ENCODE data around the gene MC3R. TPM values are rescaled to one million over a fixed set of nuclear protein-coding genes. Genes with fewer than 3 reads are reported as not detected.

The MC3R gene
- polyA plus RNA-seq, 1 donor from 2014 or later = not detected

- TF ChIP-seq SMC3 (conservative IDR thresholded peaks at IDR 0.05; ENCODE audit: poor library complexity) (no peak), EP300 (conservative IDR thresholded peaks at IDR 0.05; ENCODE audit: poor library complexity, severe bottlenecking) (no peak), RAD21 (conservative IDR thresholded peaks at IDR 0.05) (no peak), EZH2 (IDR thresholded peaks at IDR 0.05; ENCODE audit: borderline replicate concordance, insufficient read depth, low read length, poor library complexity, severe bottlenecking) (no peak), CTCF (IDR thresholded peaks at IDR 0.05; ENCODE audit: poor library complexity, severe bottlenecking) (no peak), TAF1 (IDR thresholded peaks at IDR 0.05; ENCODE audit: low read depth) (no peak), POLR2AphosphoS5 (IDR thresholded peaks at IDR 0.05) (no peak), MXI1 (conservative IDR thresholded peaks at IDR 0.05; ENCODE audit: poor library complexity, severe bottlenecking) (no peak)
- TF ChIP-seq, protein P1, sequence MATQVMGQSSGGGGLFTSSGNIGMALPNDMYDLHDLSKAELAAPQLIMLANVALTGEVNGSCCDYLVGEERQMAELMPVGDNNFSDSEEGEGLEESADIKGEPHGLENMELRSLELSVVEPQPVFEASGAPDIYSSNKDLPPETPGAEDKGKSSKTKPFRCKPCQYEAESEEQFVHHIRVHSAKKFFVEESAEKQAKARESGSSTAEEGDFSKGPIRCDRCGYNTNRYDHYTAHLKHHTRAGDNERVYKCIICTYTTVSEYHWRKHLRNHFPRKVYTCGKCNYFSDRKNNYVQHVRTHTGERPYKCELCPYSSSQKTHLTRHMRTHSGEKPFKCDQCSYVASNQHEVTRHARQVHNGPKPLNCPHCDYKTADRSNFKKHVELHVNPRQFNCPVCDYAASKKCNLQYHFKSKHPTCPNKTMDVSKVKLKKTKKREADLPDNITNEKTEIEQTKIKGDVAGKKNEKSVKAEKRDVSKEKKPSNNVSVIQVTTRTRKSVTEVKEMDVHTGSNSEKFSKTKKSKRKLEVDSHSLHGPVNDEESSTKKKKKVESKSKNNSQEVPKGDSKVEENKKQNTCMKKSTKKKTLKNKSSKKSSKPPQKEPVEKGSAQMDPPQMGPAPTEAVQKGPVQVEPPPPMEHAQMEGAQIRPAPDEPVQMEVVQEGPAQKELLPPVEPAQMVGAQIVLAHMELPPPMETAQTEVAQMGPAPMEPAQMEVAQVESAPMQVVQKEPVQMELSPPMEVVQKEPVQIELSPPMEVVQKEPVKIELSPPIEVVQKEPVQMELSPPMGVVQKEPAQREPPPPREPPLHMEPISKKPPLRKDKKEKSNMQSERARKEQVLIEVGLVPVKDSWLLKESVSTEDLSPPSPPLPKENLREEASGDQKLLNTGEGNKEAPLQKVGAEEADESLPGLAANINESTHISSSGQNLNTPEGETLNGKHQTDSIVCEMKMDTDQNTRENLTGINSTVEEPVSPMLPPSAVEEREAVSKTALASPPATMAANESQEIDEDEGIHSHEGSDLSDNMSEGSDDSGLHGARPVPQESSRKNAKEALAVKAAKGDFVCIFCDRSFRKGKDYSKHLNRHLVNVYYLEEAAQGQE (IDR thresholded peaks at IDR 0.05; ENCODE audit: borderline replicate concordance) = no peak
- Histone ChIP-seq H3K4me2 (ENCODE audit: low read length) (no peak overlapping the region), H3F3A (ENCODE audit: insufficient read depth, low read length, poor library complexity, severe bottlenecking) (no peaks in the 10 kb centered on the region), H2AFZ (ENCODE audit: low read depth, low read length) (no peak overlapping the region), H3K36me3 (ENCODE audit: insufficient read depth, low read length) (no peaks in the 10 kb centered on the region), H3K27me3 (ENCODE audit: insufficient read depth, low read depth, low read length) (no peaks in the 10 kb centered on the region), H3K9me3 (ENCODE audit: low read length) (no peaks in the 10 kb centered on the region), H3K79me2 (replicated peaks; ENCODE audit: insufficient read depth, low read length) (no peaks in the 10 kb centered on the region), H3K4me3 (ENCODE audit: low read length) (no peak overlapping the region), H3K27ac (ENCODE audit: low read length) (no peak overlapping the region), H3K9ac (ENCODE audit: low read length) (no peak overlapping the region), H3K9me2 (ENCODE audit: insufficient read depth, low read length) (no peaks in the 10 kb centered on the region), H4K20me1 (ENCODE audit: insufficient read depth) (no peaks in the 10 kb centered on the region)
Observed at GRCh38 chr20:56211051-56211450, 37.5 kb upstream of the MC3R start.

- Histone ChIP-seq H3K4me3 (ENCODE audit: low read length) (no peak overlapping the region), H3K4me2 (ENCODE audit: low read length) (no peak overlapping the region), H3K27ac (ENCODE audit: low read length) (no peak overlapping the region), H3K36me3 (ENCODE audit: insufficient read depth, low read length) (no peaks in the 10 kb centered on the region), H3K27me3 (ENCODE audit: insufficient read depth, low read depth, low read length) (no peaks in the 10 kb centered on the region), H4K20me1 (ENCODE audit: insufficient read depth) (no peaks in the 10 kb centered on the region), H3K9ac (ENCODE audit: low read length) (no peak overlapping the region), H3K9me3 (ENCODE audit: low read length) (no peaks in the 10 kb centered on the region), H3K9me2 (ENCODE audit: insufficient read depth, low read length) (no peaks in the 10 kb centered on the region), H2AFZ (ENCODE audit: low read depth, low read length) (no peak overlapping the region), H3K79me2 (replicated peaks; ENCODE audit: insufficient read depth, low read length) (no peaks in the 10 kb centered on the region), H3F3A (ENCODE audit: insufficient read depth, low read length, poor library complexity, severe bottlenecking) (no peaks in the 10 kb centered on the region)
- TF ChIP-seq MXI1 (conservative IDR thresholded peaks at IDR 0.05; ENCODE audit: poor library complexity, severe bottlenecking) = no peak
- no peak for TF ChIP-seq EP300 (conservative IDR thresholded peaks at IDR 0.05; ENCODE audit: poor library complexity, severe bottlenecking)
Observed at GRCh38 chr20:56212091-56212490, 36.4 kb upstream of the MC3R start.

- Histone ChIP-seq H3K9me2 (ENCODE audit: insufficient read depth, low read length) (no peaks in the 10 kb centered on the region), H3F3A (ENCODE audit: insufficient read depth, low read length, poor library complexity, severe bottlenecking) (no peaks in the 10 kb centered on the region), H3K9me3 (ENCODE audit: low read length) (no peaks in the 10 kb centered on the region), H3K9ac (ENCODE audit: low read length) (no peak overlapping the region), H3K79me2 (replicated peaks; ENCODE audit: insufficient read depth, low read length) (no peaks in the 10 kb centered on the region), H3K27me3 (ENCODE audit: insufficient read depth, low read depth, low read length) (no peaks in the 10 kb centered on the region), H2AFZ (ENCODE audit: low read depth, low read length) (no peak overlapping the region), H3K4me3 (ENCODE audit: low read length) (no peak overlapping the region), H4K20me1 (ENCODE audit: insufficient read depth) (no peaks in the 10 kb centered on the region), H3K36me3 (ENCODE audit: insufficient read depth, low read length) (no peaks in the 10 kb centered on the region), H3K4me2 (ENCODE audit: low read length) (no peak overlapping the region), H3K27ac (ENCODE audit: low read length) (no peak overlapping the region)
- TF ChIP-seq TAF1 (IDR thresholded peaks at IDR 0.05; ENCODE audit: low read depth) = no peak
- no peak for TF ChIP-seq EP300 (conservative IDR thresholded peaks at IDR 0.05; ENCODE audit: poor library complexity, severe bottlenecking)
- no peak for TF ChIP-seq POLR2AphosphoS5 (IDR thresholded peaks at IDR 0.05)
- TF ChIP-seq RAD21 (conservative IDR thresholded peaks at IDR 0.05) = no peak
- TF ChIP-seq, protein P1 (IDR thresholded peaks at IDR 0.05; ENCODE audit: borderline replicate concordance) = no peak
- TF ChIP-seq CTCF (IDR thresholded peaks at IDR 0.05; ENCODE audit: poor library complexity, severe bottlenecking) = no peak
- TF ChIP-seq SMC3 (conservative IDR thresholded peaks at IDR 0.05; ENCODE audit: poor library complexity) = no peak
- TF ChIP-seq MXI1 (conservative IDR thresholded peaks at IDR 0.05; ENCODE audit: poor library complexity, severe bottlenecking) = no peak
- TF ChIP-seq EZH2 (IDR thresholded peaks at IDR 0.05; ENCODE audit: borderline replicate concordance, insufficient read depth, low read length, poor library complexity, severe bottlenecking) = no peak
Observed at GRCh38 chr20:56213321-56213720, 35.2 kb upstream of the MC3R start.

All from neural cell (in vitro differentiated cells).